Endodermal cell (in vitro differentiated cells): ENCODE results near the gene GNB1L. TPM values are rescaled to one million over a fixed set of nuclear protein-coding genes. Genes with fewer than 3 reads are reported as not detected.

ENCODE experiments used
- DNase-seq: peaks from one replicate; pipeline ENCODE4 v3.0.0-alpha.2; 2017
- H3K27ac ChIP-seq: 2 replicates; pipeline ENCODE4 v1.5.1; 2013; ENCODE audit warnings: mild to moderate bottlenecking, low read depth, low read length, moderate library complexity
- H3K27me3 ChIP-seq: 2 replicates; pipeline ENCODE4 v1.6.1; 2013; ENCODE audit warnings: mild to moderate bottlenecking, low read length, moderate library complexity; ENCODE audit not compliant: insufficient read depth, control insufficient read depth, poor library complexity, severe bottlenecking
- H3K36me3 ChIP-seq: 2 replicates; pipeline ENCODE4 v1.7.0; 2013; ENCODE audit warnings: mild to moderate bottlenecking, low read length, moderate library complexity; ENCODE audit not compliant: control insufficient read depth, insufficient read depth
- H3K4me1 ChIP-seq: one replicate; pipeline ENCODE4 v1.7.0; 2013; ENCODE audit warnings: low read length; ENCODE audit not compliant: control insufficient read depth, insufficient read depth
- H3K4me3 ChIP-seq: 2 replicates; pipeline ENCODE4 v1.5.1; 2013; ENCODE audit warnings: mild to moderate bottlenecking, low read length, moderate library complexity
- H3K9ac ChIP-seq: 2 replicates; pipeline ENCODE4 v1.6.1; 2013; ENCODE audit warnings: mild to moderate bottlenecking, low read length, moderate library complexity; ENCODE audit not compliant: poor library complexity, severe bottlenecking; ENCODE audit errors: extremely low read depth
- H3K9me3 ChIP-seq: 2 replicates; pipeline ENCODE4 v1.6.1; 2013; ENCODE audit warnings: mild to moderate bottlenecking, low read length, moderate library complexity; ENCODE audit not compliant: control insufficient read depth
- H3K27ac Mint-ChIP-seq: 2 replicates; pipeline ENCODE4 v1.8.0; 2020; ENCODE audit warnings: mixed read lengths
- H3K27me3 Mint-ChIP-seq: 2 replicates; pipeline ENCODE4 v1.8.0; 2021; ENCODE audit warnings: mild to moderate bottlenecking, mixed read lengths; ENCODE audit not compliant: insufficient read depth
- H3K36me3 Mint-ChIP-seq: 2 replicates; pipeline ENCODE4 v1.8.0; 2020; ENCODE audit warnings: low read depth, mixed read lengths
- H3K4me1 Mint-ChIP-seq: 2 replicates; pipeline ENCODE4 v1.8.0; 2020; ENCODE audit warnings: mixed read lengths
- H3K4me3 Mint-ChIP-seq: 2 replicates; pipeline ENCODE4 v1.8.0; 2020; ENCODE audit warnings: mild to moderate bottlenecking, moderate library complexity, mixed read lengths
- H3K9me3 Mint-ChIP-seq: 2 replicates; pipeline ENCODE4 v1.8.0; 2020; ENCODE audit warnings: mild to moderate bottlenecking, mixed read lengths
- WGBS, 2 experiments: methylation state at CpG; one replicate each; pipeline versions ENCODE4 v1.1.5 to v1.1.7; 2013; ENCODE audit warnings: missing lambda C conversion rate in 2 of 2, mixed read lengths in 1 of 2; ENCODE audit not compliant: insufficient coverage in 1 of 2, insufficient read length in 1 of 2; 5-methylcytosine and 5-hydroxymethylcytosine counted together
- total RNA-seq, 2 donors: library from RNA; stranded (reverse); fragmentation: NEBNext Ultra II Directional in 1 of 2; extraction: Animal tissue kit (Norgen Biotek cat#: 25700) in 1 of 2; gene quantifications; 2 replicates in 1 of 2; 3 replicates in 1 of 2; pipeline ENCODE4 v1.2.1, GENCODE V29; 2021
- TF ChIP-seq, protein P1 (sequence below): fragments of 200-600 bp; sonication (generic); conservative IDR thresholded peaks from 2 replicates; pipeline ENCODE4 v1.5.0; 2021; ENCODE audit warnings: antibody characterized with exemption, mild to moderate bottlenecking

GNB1L gene
- total RNA-seq, 2 donors from 2014 or later, result 9.5 to 12.2 TPM

DNA sequence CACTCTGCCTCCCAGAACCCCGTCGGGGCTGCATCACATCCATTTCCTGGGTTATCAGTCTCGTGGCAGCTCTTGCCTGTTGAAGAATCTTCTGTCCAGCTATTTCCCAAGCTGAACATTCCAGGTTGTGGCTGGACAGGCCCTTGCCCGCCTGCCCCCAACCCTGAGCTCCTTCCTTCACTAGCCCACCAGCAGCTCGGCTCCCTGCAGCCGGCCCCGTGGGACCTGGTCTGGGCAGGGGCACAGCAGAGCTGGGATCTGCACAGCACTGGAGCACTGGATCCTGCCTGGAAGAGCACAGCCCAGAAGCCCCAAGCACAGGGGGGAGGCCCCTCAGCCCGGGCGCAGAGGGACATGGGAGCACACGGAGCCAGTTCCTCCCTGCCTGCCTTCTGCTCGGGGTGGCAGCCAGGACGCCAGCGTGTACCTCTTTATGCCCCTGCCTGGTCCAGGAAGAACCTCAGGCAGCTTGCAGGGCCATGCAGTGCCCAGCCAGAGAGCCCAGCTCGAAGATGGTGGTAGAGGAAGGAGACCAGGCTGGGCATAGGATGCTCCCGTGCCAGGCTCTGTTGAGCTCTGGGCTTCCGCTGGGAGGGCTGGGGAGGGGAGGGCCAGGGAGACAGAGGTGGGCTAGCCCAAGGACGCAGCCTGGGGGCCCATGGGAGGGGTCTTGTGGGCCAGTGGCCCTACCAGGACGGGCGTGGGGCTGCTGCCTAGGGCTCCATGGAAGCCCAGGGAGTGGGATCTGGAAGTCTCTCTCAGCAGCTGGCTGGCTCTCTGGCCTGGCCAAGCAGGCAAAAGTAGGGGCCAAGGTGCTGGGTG, 16.6 kb upstream of the GNB1L start:
- no peak overlapping the region for H3K27ac Mint-ChIP-seq
- no peaks in the 10 kb centered on the region for H3K9me3 ChIP-seq
- no peaks in the 10 kb centered on the region for H3K4me1 ChIP-seq
- no peaks in the 10 kb centered on the region for H3K36me3 ChIP-seq
- H3K9ac ChIP-seq, result no peak overlapping the region
- H3K4me1 Mint-ChIP-seq, result peaks cover 2% of the 10 kb centered on the region
- H3K27me3 ChIP-seq, result no peaks in the 10 kb centered on the region
- 91 to 92% methylated on average over 8 to 19 of the region's 19 CpGs for WGBS, 2 experiments
- DNase-seq, result peak; percentile 39
- H3K27ac ChIP-seq, result no peak overlapping the region
- TF ChIP-seq, protein P1, sequence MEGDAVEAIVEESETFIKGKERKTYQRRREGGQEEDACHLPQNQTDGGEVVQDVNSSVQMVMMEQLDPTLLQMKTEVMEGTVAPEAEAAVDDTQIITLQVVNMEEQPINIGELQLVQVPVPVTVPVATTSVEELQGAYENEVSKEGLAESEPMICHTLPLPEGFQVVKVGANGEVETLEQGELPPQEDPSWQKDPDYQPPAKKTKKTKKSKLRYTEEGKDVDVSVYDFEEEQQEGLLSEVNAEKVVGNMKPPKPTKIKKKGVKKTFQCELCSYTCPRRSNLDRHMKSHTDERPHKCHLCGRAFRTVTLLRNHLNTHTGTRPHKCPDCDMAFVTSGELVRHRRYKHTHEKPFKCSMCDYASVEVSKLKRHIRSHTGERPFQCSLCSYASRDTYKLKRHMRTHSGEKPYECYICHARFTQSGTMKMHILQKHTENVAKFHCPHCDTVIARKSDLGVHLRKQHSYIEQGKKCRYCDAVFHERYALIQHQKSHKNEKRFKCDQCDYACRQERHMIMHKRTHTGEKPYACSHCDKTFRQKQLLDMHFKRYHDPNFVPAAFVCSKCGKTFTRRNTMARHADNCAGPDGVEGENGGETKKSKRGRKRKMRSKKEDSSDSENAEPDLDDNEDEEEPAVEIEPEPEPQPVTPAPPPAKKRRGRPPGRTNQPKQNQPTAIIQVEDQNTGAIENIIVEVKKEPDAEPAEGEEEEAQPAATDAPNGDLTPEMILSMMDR, result no peak
- no peaks in the 10 kb centered on the region for H3K27me3 Mint-ChIP-seq
- no peak overlapping the region for H3K4me3 Mint-ChIP-seq
- no peak overlapping the region for H3K4me3 ChIP-seq
- no peaks in the 10 kb centered on the region for H3K36me3 Mint-ChIP-seq
- H3K9me3 Mint-ChIP-seq, result no peaks in the 10 kb centered on the region

DNA sequence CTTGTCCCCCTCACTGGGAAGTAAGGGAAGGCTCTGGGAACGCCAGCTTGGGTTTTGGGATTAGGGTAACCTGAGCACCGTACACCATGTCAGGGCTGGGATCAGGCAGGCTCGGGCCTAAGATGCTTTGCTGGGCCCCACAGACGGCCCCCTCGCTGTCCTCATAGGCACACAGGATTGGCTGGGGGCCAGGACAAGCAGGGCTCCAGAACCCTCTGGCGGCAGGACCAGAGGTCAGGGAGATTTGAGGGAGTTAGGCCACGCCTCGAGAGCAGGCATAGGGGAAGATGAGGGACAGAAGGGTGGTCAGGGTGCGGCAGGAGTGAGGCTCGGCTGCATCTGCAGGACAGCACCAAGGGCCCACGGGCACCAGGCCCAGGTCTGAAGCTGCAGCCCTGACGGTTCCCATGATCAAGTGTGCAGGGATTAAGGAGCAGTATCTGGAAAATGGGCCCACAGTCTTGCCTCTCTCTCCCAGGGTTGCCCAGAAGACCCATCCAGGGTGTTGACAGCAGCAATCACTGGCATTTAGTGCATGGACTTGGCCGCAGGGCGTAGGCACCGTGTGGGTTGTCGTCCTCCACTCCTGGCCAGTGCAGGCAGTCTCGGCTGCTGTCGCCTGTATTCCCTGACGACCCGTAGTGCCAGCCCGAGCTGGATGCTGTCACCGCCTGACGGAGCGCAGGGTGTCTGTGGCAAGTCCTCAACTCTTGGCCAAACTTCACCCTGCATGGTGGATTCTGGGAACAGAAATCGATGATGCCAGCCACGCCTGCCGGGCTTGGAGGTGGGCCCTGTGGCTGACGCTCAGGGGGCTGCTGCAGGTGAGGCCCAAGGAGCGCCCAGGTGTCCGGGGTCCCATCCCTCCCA, 15.7 kb upstream of the GNB1L start:
- H3K36me3 Mint-ChIP-seq, result no peaks in the 10 kb centered on the region
- TF ChIP-seq, protein P1, result no peak
- no peaks in the 10 kb centered on the region for H3K36me3 ChIP-seq
- H3K4me3 Mint-ChIP-seq, result no peak overlapping the region
- WGBS, 2 experiments, result 93 to 95% methylated on average over 25 to 30 of the region's 30 CpGs
- H3K9me3 Mint-ChIP-seq, result no peaks in the 10 kb centered on the region
- H3K27ac ChIP-seq, result no peak overlapping the region
- no peak overlapping the region for H3K9ac ChIP-seq
- peaks cover 2% of the 10 kb centered on the region for H3K4me1 Mint-ChIP-seq
- peak; percentile 44 for DNase-seq
- no peaks in the 10 kb centered on the region for H3K27me3 Mint-ChIP-seq
- H3K4me3 ChIP-seq, result no peak overlapping the region
- H3K27me3 ChIP-seq, result no peaks in the 10 kb centered on the region
- no peaks in the 10 kb centered on the region for H3K4me1 ChIP-seq
- no peaks in the 10 kb centered on the region for H3K9me3 ChIP-seq
- H3K27ac Mint-ChIP-seq, result no peak overlapping the region

DNA sequence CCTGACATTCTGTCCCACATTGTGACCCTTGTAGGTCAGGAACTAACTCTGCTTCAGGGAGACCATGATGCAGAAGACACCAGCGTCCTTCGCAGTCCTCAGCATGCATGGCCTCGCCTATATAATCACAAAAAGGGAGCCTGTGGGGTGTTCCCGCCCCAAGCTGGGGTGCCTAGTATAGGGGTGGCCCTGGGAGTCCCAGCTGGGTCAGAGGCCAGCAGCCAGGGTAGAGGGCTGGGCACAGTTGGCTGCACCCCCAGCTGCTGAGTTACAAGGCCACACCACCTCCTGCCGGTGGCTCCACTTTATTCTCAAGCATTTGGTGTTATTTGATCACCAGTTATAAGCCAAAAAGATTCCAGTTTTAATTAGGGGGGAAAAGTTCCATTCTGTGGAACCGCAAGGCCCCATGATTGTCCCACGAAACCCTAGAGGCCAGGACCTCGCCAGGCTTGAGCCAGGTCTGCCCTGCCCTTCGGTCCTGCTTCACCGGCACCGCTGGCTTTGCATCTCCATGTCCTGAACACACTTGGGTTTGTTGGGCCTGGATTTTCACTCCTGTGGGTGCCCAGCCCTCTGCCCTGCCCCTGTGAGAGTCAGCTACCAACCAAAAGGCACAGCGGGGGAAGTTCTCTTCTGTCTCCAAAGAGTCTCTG, 15.0 kb upstream of the GNB1L start:
- H3K27ac ChIP-seq, result no peak overlapping the region
- no peak overlapping the region for H3K9ac ChIP-seq
- Mint-ChIP-seq H3K4me3 (no peak overlapping the region), H3K36me3 (no peaks in the 10 kb centered on the region), H3K9me3 (no peaks in the 10 kb centered on the region), H3K27me3 (no peaks in the 10 kb centered on the region), H3K27ac (no peak overlapping the region), H3K4me1 (peaks cover 2% of the 10 kb centered on the region)
- no peaks in the 10 kb centered on the region for H3K36me3 ChIP-seq
- H3K27me3 ChIP-seq, result no peaks in the 10 kb centered on the region
- H3K9me3 ChIP-seq, result no peaks in the 10 kb centered on the region
- DNase-seq, result peak; percentile 44
- 95 to 100% methylated on average over 7 to 12 of the region's 12 CpGs for WGBS, 2 experiments
- H3K4me3 ChIP-seq, result no peak overlapping the region
- no peaks in the 10 kb centered on the region for H3K4me1 ChIP-seq
- TF ChIP-seq, protein P1, result no peak
